HEK293 (cell line): ENCODE measurements around the gene AMPH.

Experiments used
- CTCF ChIP-seq: fragments of 450-650 bp; formaldehyde crosslinking; IDR thresholded peaks from 2 replicates; pipeline ENCODE4 v1.5.1; 2016; ENCODE audit warnings: missing biosample characterization, missing genetic modification characterization
- ZNF157 ChIP-seq: fragments of 450-650 bp; formaldehyde crosslinking; IDR thresholded peaks from 2 replicates; pipeline ENCODE4 v1.5.1; 2016; ENCODE audit warnings: missing biosample characterization, missing genetic modification characterization
- ZNF777 ChIP-seq: fragments of 450-650 bp; formaldehyde crosslinking; IDR thresholded peaks from 2 replicates; pipeline ENCODE4 v1.5.1; 2017; ENCODE audit warnings: missing biosample characterization, missing genetic modification characterization, borderline replicate concordance

GRCh38 chr7:38453826-38454225 lies 177.3 kb downstream of the AMPH start:
- TF ChIP-seq ZNF157 (tag by site-specific recombination) (no peak), CTCF (tag by site-specific recombination) (no peak), ZNF777 (tag by site-specific recombination) (no peak)
